Measurements from ENCODE around the gene SLC22A31. TPM values are rescaled to one million over a fixed set of nuclear protein-coding genes. Genes with fewer than 3 reads are reported as not detected.
"Not testable (repeated sequence)": the region's sequence is repeated elsewhere in the genome, so short reads cannot be mapped to it uniquely, and the experiment has no call there.

SLC22A31 gene
- total RNA-seq, 4 donors from 2014 or later, result not detected

- no peak for TF ChIP-seq CTCF (IDR thresholded peaks at IDR 0.05)
- no peak for ATAC-seq (ENCODE audit: low FRiP score)
- no peak for DNase-seq (ENCODE audit: low spot score)
Measured at GRCh38 chr16:89187032-89187769, 13.1 kb downstream of the SLC22A31 start.

- DNase-seq (ENCODE audit: low spot score); ATAC-seq (ENCODE audit: low FRiP score): not testable (repeated sequence)
Measured at GRCh38 chr16:89186593-89187031, 13.7 kb downstream of the SLC22A31 start.

DNA sequence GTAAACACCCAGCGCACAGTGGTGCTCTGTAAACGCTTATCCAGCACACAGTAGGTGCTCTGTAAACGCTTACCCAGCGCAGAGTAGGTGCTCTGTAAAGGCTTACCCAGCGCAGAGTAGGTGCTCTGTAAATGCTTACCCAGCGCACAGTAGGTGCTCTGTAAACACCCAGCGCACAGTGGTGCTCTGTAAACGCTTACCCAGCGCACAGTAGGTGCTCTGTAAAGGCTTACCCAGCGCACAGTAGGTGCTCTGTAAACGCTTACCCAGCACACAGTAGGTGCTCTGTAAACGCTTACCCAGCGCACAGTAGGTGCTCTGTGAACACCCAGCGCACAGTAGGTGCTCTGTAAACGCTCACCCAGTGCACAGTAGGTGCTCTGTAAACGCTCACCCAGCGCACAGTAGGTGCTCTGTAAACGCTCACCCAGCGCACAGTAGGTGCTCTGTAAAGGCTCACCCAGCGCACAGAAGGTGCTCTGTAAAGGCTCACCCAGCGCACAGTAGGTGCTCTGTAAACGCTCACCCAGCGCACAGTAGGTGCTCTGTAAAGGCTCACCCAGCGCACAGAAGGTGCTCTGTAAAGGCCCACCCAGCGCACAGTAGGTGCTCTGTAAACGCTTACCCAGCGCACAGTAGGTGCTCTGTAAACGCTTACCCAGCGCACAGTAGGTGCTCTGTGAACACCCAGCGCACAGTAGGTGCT, 14.3 kb downstream of the SLC22A31 start:
- not testable (repeated sequence) for ATAC-seq (ENCODE audit: low FRiP score); DNase-seq (ENCODE audit: low spot score)

DNA sequence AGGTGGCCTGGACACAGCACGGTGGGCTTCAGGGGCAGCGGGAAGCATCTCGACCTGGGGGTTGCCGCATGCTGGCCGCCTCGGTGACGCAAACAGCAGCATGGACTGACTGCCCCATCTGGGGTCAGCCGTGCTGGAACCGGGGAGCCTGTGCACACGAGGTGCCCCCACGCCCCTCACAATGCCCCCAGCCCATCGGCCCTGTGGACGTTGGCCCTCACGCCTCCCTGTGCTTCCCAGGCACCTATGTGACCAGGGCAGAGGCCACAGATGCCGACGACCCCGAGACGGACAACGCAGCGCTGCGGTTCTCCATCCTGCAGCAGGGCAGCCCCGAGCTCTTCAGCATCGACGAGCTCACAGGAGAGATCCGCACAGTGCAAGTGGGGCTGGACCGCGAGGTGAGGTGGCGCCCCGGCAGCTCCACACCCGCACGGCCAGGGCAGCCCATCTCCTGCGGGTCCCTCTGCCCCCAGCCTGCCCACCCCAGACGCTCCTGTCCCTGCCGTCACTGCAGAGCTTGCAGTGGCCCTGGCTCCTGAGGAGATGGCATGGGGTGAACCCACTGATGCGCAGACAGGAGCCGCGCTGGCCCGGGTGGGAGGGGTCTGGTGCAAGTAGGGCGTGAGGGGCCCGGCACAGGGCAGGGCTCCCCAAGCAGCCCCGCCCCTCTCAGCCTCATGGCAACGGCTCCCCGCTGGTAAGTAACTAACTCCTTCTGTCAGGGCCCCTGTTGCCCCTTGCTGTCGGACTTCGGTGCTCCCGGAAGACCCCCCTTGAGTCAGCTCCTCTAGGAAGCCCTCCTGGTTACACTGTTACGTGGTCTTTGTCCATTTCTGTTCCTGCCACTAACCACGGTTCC, 15.2 kb downstream of the SLC22A31 start:
- no peak for DNase-seq (ENCODE audit: low spot score)
- no peak for ATAC-seq (ENCODE audit: low FRiP score)
- no peak for TF ChIP-seq CTCF (IDR thresholded peaks at IDR 0.05)

DNA sequence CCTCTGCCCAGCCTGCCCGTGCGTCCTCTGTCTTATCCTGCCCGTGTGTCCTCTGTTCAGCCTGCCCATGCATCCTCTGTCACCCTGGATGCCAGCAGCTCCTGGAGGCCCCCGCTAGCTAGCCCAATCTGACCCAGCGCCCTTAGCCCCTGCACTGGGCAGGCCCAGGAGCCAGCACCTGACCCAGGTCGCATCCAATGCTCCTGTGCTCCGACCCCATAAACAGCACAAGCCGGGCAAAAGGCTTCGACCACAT, 15.7 kb downstream of the SLC22A31 start:
- no peak for TF ChIP-seq CTCF (IDR thresholded peaks at IDR 0.05)
- ATAC-seq (ENCODE audit: low FRiP score) (no peak), DNase-seq (ENCODE audit: low spot score) (no peak)

- no peak for DNase-seq (ENCODE audit: low spot score)
- no peak for ATAC-seq (ENCODE audit: low FRiP score)
- no peak for TF ChIP-seq CTCF (IDR thresholded peaks at IDR 0.05)
Measured at GRCh38 chr16:89183975-89184676, 16.2 kb downstream of the SLC22A31 start.

DNA sequence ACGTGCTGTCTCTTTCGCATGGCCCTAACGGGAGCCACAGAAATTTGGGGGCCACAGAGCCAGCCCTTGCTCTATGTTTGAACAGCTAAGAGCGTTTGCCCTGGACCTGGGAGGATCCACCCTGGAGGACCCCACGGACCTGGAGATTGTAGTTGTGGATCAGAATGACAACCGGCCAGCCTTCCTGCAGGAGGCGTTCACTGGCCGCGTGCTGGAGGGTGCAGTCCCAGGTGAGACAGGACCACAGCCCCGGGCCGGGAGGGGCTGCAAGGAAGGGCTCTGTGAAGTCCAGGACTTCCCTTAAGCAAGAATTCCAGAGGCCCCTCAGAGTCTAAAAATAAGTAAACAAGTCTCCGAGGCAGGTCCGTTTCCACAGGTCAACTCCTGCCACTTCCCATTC, 16.9 kb downstream of the SLC22A31 start:
- TF ChIP-seq CTCF (IDR thresholded peaks at IDR 0.05), result no peak
- no peak for DNase-seq (ENCODE audit: low spot score)
- no peak for ATAC-seq (ENCODE audit: low FRiP score)
